ENCODE measurements around the gene SCGB2B2.

- TF ChIP-seq YY1 (IDR thresholded peaks at IDR 0.05; ENCODE audit: insufficient read depth, insufficient read length) (no peak), SUZ12 (IDR thresholded peaks at IDR 0.05; ENCODE audit: extremely low read depth, insufficient read depth, insufficient read length) (no peak)
Measured at GRCh38 chr19:34713262-34713637, 36.3 kb upstream of the SCGB2B2 start.
